ENCODE measurements around the gene MRTFA.
"Not testable (repeated sequence)": the region's sequence is repeated elsewhere in the genome, so short reads cannot be mapped to it uniquely, and the experiment has no call there.

The MRTFA gene

GRCh38 chr22:40585310-40585751 is 51.2 kb downstream of the MRTFA start:
- H3K4me1 ChIP-seq (ENCODE audit: control insufficient read depth, insufficient read depth, low read length), result no peaks in the 10 kb centered on the region
- WGBS, 2 experiments, result 75 to 100% methylated on average over 1 of the region's 1 CpG

GRCh38 chr22:40584766-40585165 is 51.8 kb downstream of the MRTFA start:
- H3K9me3 ChIP-seq (ENCODE audit: control insufficient read depth, low read length); H3K36me3 ChIP-seq (ENCODE audit: control insufficient read depth, insufficient read depth, low read length); H3K27ac ChIP-seq (ENCODE audit: insufficient read depth, low read depth, low read length, poor library complexity, severe bottlenecking); H3K27me3 ChIP-seq (ENCODE audit: control insufficient read depth, insufficient read depth, low read length, poor library complexity, severe bottlenecking); H3K4me1 ChIP-seq (ENCODE audit: control insufficient read depth, insufficient read depth, low read length); H3K4me3 ChIP-seq (ENCODE audit: insufficient read depth, low read depth, low read length): not testable (repeated sequence)
- WGBS, 2 experiments, result 92 to 96% methylated on average over 9 of the region's 9 CpGs

More at GRCh38 chr22:40585310-40585751, 51.2 kb downstream of the MRTFA start:
- Histone ChIP-seq H3K9me3 (ENCODE audit: control insufficient read depth, low read length) (peaks cover 2% of the 10 kb centered on the region), H3K27me3 (ENCODE audit: control insufficient read depth, insufficient read depth, low read length, poor library complexity, severe bottlenecking) (no peaks in the 10 kb centered on the region), H3K4me3 (ENCODE audit: insufficient read depth, low read depth, low read length) (no peak overlapping the region), H3K27ac (ENCODE audit: insufficient read depth, low read depth, low read length, poor library complexity, severe bottlenecking) (no peak overlapping the region), H3K36me3 (ENCODE audit: control insufficient read depth, insufficient read depth, low read length) (no peaks in the 10 kb centered on the region)

GRCh38 chr22:40583053-40583741 is 53.3 kb downstream of the MRTFA start:
- H3K27ac ChIP-seq (ENCODE audit: insufficient read depth, low read depth, low read length, poor library complexity, severe bottlenecking), result no peak overlapping the region

DNA sequence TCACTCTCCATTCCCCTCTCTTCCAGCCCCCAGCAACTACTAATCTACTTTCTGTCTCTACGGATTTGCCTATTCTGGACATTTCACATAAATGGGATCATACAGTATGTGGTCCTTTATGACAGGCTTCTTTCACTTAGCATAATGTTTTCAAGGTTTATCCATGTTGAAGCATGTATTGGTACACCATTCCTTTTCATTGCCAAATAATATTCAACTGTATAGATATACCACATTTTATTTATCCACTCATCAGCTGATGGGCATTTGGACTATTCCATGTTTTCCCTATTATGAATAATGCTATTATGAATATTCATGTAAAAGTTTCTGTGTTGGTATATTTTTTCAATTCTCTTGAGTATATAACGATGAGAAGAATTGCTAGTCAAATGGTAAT is 54.5 kb downstream of the MRTFA start:
- Histone ChIP-seq H3K36me3 (ENCODE audit: control insufficient read depth, insufficient read depth, low read length) (no peaks in the 10 kb centered on the region), H3K9me3 (ENCODE audit: control insufficient read depth, low read length) (peaks cover 2% of the 10 kb centered on the region), H3K4me1 (ENCODE audit: control insufficient read depth, insufficient read depth, low read length) (no peaks in the 10 kb centered on the region), H3K27ac (ENCODE audit: insufficient read depth, low read depth, low read length, poor library complexity, severe bottlenecking) (no peak overlapping the region), H3K27me3 (ENCODE audit: control insufficient read depth, insufficient read depth, low read length, poor library complexity, severe bottlenecking) (no peaks in the 10 kb centered on the region), H3K4me3 (ENCODE audit: insufficient read depth, low read depth, low read length) (no peak overlapping the region)
- 93 to 100% methylated on average over 1 to 2 of the region's 2 CpGs for WGBS, 2 experiments

More at GRCh38 chr22:40583053-40583741, 53.3 kb downstream of the MRTFA start:
- Histone ChIP-seq H3K4me1 (ENCODE audit: control insufficient read depth, insufficient read depth, low read length) (no peaks in the 10 kb centered on the region), H3K36me3 (ENCODE audit: control insufficient read depth, insufficient read depth, low read length) (no peaks in the 10 kb centered on the region), H3K27me3 (ENCODE audit: control insufficient read depth, insufficient read depth, low read length, poor library complexity, severe bottlenecking) (no peaks in the 10 kb centered on the region), H3K4me3 (ENCODE audit: insufficient read depth, low read depth, low read length) (no peak overlapping the region), H3K9me3 (ENCODE audit: control insufficient read depth, low read length) (peaks cover 2% of the 10 kb centered on the region)
- 80 to 94% methylated on average over 1 of the region's 1 CpG for WGBS, 2 experiments

DNA sequence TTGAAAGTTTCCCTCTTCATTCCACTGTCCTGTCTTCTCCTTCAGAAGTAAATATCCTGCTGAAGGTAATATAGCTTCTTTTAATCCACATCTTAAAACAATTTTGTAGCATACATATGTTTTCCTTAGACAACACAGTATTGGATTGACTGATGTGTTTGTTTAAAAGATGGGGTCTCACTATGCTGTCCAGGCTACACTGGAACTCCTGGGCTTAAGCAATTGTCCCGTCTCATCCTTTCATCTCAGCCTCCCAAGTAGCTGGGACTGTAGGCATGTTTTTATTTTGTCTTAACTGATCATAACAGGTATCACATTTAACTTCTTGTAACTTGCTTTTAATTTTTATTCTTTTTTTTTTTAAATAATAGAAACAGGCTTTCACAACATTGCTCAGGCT is 55.9 kb downstream of the MRTFA start:
- Histone ChIP-seq H3K36me3 (ENCODE audit: control insufficient read depth, insufficient read depth, low read length) (no peaks in the 10 kb centered on the region), H3K4me3 (ENCODE audit: insufficient read depth, low read depth, low read length) (no peak overlapping the region), H3K27me3 (ENCODE audit: control insufficient read depth, insufficient read depth, low read length, poor library complexity, severe bottlenecking) (no peaks in the 10 kb centered on the region), H3K9me3 (ENCODE audit: control insufficient read depth, low read length) (peaks cover 2% of the 10 kb centered on the region), H3K27ac (ENCODE audit: insufficient read depth, low read depth, low read length, poor library complexity, severe bottlenecking) (no peak overlapping the region), H3K4me1 (ENCODE audit: control insufficient read depth, insufficient read depth, low read length) (no peaks in the 10 kb centered on the region)
- WGBS, 2 experiments, result 94 to 100% methylated on average over 1 of the region's 1 CpG

DNA sequence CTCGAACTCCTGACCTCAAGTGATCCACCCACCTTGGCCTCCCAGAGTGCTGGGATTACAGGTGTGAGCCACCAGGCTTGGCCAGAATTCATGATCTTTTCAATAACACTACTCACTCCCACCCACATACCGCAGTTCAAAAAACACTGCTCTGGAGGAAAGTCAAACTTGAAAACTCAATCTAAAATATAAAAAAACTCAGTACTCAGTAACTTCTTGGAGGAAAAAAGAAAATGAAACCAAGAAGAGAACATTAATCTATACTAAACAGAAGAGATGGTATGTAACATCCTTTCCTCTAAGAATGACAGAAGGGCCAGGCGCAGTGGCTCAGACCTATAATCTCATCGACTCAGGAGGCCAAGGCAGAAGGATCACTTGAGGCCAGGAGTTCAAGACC is 58.3 kb downstream of the MRTFA start:
- Histone ChIP-seq H3K9me3 (ENCODE audit: control insufficient read depth, low read length) (no peaks in the 10 kb centered on the region), H3K4me3 (ENCODE audit: insufficient read depth, low read depth, low read length) (no peak overlapping the region), H3K27me3 (ENCODE audit: control insufficient read depth, insufficient read depth, low read length, poor library complexity, severe bottlenecking) (no peaks in the 10 kb centered on the region), H3K27ac (ENCODE audit: insufficient read depth, low read depth, low read length, poor library complexity, severe bottlenecking) (no peak overlapping the region), H3K36me3 (ENCODE audit: control insufficient read depth, insufficient read depth, low read length) (no peaks in the 10 kb centered on the region), H3K4me1 (ENCODE audit: control insufficient read depth, insufficient read depth, low read length) (no peaks in the 10 kb centered on the region)
- 93% methylated on average over 4 of the region's 4 CpGs for WGBS, 2 experiments

DNA sequence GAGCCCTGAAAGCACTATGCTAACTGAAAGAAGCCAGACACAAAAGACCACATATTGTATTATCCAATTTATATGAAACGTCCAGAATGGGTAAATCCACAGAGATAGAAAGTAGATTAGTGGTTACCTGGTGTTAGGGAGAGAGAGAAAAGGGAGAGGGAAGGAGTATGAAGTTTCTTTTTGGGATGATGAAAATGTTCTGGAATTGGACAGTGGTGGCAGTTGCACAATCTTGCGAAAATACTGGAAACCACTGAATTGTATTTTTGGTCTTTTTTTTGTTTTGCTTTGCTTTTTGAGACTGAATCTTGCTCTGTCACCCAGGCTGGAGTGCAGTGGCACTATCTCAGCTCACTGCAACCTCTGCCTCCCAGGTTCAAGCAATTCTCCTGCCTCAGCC is 63.5 kb downstream of the MRTFA start:
- H3K4me3 ChIP-seq (ENCODE audit: insufficient read depth, low read depth, low read length), result no peak overlapping the region
- WGBS, 2 experiments, result 94 to 98% methylated on average over 2 of the region's 2 CpGs

GRCh38 chr22:40571887-40572286 is 64.6 kb downstream of the MRTFA start:
- 86 to 100% methylated on average over 1 to 3 of the region's 3 CpGs for WGBS, 2 experiments
- H3K4me1 ChIP-seq (ENCODE audit: control insufficient read depth, insufficient read depth, low read length), result no peaks in the 10 kb centered on the region
- no peaks in the 10 kb centered on the region for H3K36me3 ChIP-seq (ENCODE audit: control insufficient read depth, insufficient read depth, low read length)
- H3K9me3 ChIP-seq (ENCODE audit: control insufficient read depth, low read length), result no peaks in the 10 kb centered on the region
- no peaks in the 10 kb centered on the region for H3K27me3 ChIP-seq (ENCODE audit: control insufficient read depth, insufficient read depth, low read length, poor library complexity, severe bottlenecking)
- H3K4me3 ChIP-seq (ENCODE audit: insufficient read depth, low read depth, low read length), result no peak overlapping the region
- no peak overlapping the region for H3K27ac ChIP-seq (ENCODE audit: insufficient read depth, low read depth, low read length, poor library complexity, severe bottlenecking)

More for the DNA sequence above, 63.5 kb downstream of the MRTFA start:
- H3K4me1 ChIP-seq (ENCODE audit: control insufficient read depth, insufficient read depth, low read length), result no peaks in the 10 kb centered on the region
- H3K36me3 ChIP-seq (ENCODE audit: control insufficient read depth, insufficient read depth, low read length), result no peaks in the 10 kb centered on the region
- no peaks in the 10 kb centered on the region for H3K9me3 ChIP-seq (ENCODE audit: control insufficient read depth, low read length)
- no peak overlapping the region for H3K27ac ChIP-seq (ENCODE audit: insufficient read depth, low read depth, low read length, poor library complexity, severe bottlenecking)
- H3K27me3 ChIP-seq (ENCODE audit: control insufficient read depth, insufficient read depth, low read length, poor library complexity, severe bottlenecking), result no peaks in the 10 kb centered on the region

DNA sequence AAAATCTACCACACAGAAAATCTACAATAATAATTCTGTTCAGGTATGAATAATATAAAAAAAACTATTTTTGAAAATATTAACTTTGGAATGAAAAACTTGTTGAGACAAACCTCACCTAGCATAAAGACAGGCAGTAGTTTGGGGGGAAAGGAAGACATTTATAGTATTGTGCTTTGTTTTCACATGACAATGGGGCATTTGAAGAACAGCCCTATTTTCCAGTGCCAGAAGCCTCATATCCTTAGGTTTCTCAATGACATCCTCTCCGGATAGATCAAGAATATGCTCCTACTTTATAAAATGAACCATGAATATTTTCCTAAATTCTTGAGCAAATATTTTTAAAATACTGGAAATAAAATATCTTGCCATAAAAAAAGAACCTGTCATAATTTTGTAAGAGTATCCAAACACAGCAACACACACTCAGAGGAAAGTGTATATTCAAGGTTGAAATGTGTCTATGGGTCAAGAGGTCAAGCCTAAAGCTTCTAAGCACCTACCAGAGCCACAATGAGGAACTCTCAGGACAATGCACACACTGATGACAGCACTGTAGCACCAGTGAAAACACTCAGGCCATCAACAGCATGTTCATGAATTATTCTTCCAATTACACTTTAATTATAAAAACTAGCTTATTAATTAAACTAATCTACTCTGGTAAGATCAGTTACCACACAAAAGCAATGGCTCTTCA is 68.7 kb downstream of the MRTFA start:
- H3K4me1 ChIP-seq (ENCODE audit: control insufficient read depth, insufficient read depth, low read length), result no peaks in the 10 kb centered on the region
- no peaks in the 10 kb centered on the region for H3K9me3 ChIP-seq (ENCODE audit: control insufficient read depth, low read length)
- WGBS, 2 experiments, result 100% methylated on average over 1 of the region's 1 CpG
- H3K36me3 ChIP-seq (ENCODE audit: control insufficient read depth, insufficient read depth, low read length), result no peaks in the 10 kb centered on the region
- no peak overlapping the region for H3K4me3 ChIP-seq (ENCODE audit: insufficient read depth, low read depth, low read length)
- no peaks in the 10 kb centered on the region for H3K27me3 ChIP-seq (ENCODE audit: control insufficient read depth, insufficient read depth, low read length, poor library complexity, severe bottlenecking)
- H3K27ac ChIP-seq (ENCODE audit: insufficient read depth, low read depth, low read length, poor library complexity, severe bottlenecking), result no peak overlapping the region

DNA sequence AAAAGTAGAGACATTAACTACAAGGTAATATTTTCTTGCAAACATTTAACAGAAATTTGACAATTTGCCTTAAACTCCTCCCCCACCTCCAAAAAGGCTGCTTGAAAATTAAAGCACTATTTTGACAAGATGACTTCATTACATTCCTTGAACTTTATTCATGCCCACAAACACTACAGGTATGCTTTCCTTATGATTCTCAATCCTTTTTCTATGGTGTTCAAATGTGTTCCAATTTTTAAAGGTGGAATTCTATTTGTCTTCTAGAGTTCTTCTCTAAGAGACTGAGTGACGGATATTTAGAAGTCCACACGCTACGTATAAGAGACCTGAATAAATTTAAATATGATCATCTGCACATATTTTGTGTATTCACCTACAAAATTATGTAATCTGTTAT is 69.4 kb downstream of the MRTFA start:
- 100% methylated on average over 3 of the region's 3 CpGs; no CpG with 5 or more reads in 1 of the 2 experiments for WGBS, 2 experiments
- H3K4me1 ChIP-seq (ENCODE audit: control insufficient read depth, insufficient read depth, low read length), result no peaks in the 10 kb centered on the region
- no peak overlapping the region for H3K4me3 ChIP-seq (ENCODE audit: insufficient read depth, low read depth, low read length)
- H3K27ac ChIP-seq (ENCODE audit: insufficient read depth, low read depth, low read length, poor library complexity, severe bottlenecking), result no peak overlapping the region
- no peaks in the 10 kb centered on the region for H3K9me3 ChIP-seq (ENCODE audit: control insufficient read depth, low read length)
- H3K36me3 ChIP-seq (ENCODE audit: control insufficient read depth, insufficient read depth, low read length), result no peaks in the 10 kb centered on the region
- H3K27me3 ChIP-seq (ENCODE audit: control insufficient read depth, insufficient read depth, low read length, poor library complexity, severe bottlenecking), result no peaks in the 10 kb centered on the region

Measured in ectodermal cell (in vitro differentiated cells).